Keratinocyte (primary cell): ENCODE data around the gene MC1R. TPM values are rescaled to one million over a fixed set of nuclear protein-coding genes. Genes with fewer than 3 reads are reported as not detected.

ENCODE experiments used
- DNase-seq: peaks from one replicate; pipeline ENCODE4 v3.0.0-alpha.2; 2011; ENCODE audit warnings: low read depth, missing footprints, low spot score
- FAIRE-seq: peaks from 2 replicates; lab custom pipeline; 2011; peaks lifted over from hg19 to GRCh38; lab: Jason Lieb, UNC
- H2AFZ ChIP-seq: 2 replicates; pipeline ENCODE4 v1.6.0; 2012; ENCODE audit warnings: low read length, control low read depth, inconsistent platforms; ENCODE audit not compliant: control insufficient read depth
- H3K27ac ChIP-seq: 2 replicates; pipeline ENCODE4 v1.5.1; 2011; ENCODE audit warnings: low read length; ENCODE audit not compliant: control insufficient read depth, insufficient read depth
- H3K27me3 ChIP-seq: 3 replicates; pipeline ENCODE4 v1.6.0; 2011; ENCODE audit warnings: low read length; ENCODE audit not compliant: control insufficient read depth, insufficient read depth; ENCODE audit errors: extremely low read depth
- H3K36me3 ChIP-seq, 2 experiments: 2 replicates in 1 of 2; 3 replicates in 1 of 2; pipeline ENCODE4 v1.5.1; 2011; ENCODE audit warnings: low read length in 2 of 2, mild to moderate bottlenecking in 1 of 2; ENCODE audit not compliant: control insufficient read depth in 2 of 2, insufficient read depth in 2 of 2; ENCODE audit errors: extremely low read depth in 1 of 2
- H3K4me1 ChIP-seq: 3 replicates; pipeline ENCODE4 v1.5.1; 2011; ENCODE audit warnings: low read length; ENCODE audit not compliant: control insufficient read depth, insufficient read depth; ENCODE audit errors: extremely low read depth
- H3K4me2 ChIP-seq: 3 replicates; pipeline ENCODE4 v1.6.0; 2011; ENCODE audit warnings: low read depth, low read length; ENCODE audit not compliant: control insufficient read depth, insufficient read depth; ENCODE audit errors: extremely low read depth
- H3K4me3 ChIP-seq, 3 experiments: fragments of 200-600 bp in 1 of 3; sonication (generic) in 1 of 3; 2 replicates in 2 of 3; 3 replicates in 1 of 3; pipeline ENCODE4 v1.5.1; 2011 to 2016; ENCODE audit warnings: low read length in 3 of 3, mild to moderate bottlenecking in 3 of 3, control low read depth in 2 of 3, inconsistent platforms in 1 of 3, low read depth in 1 of 3, mixed read lengths in 1 of 3, mixed run types in 1 of 3, moderate library complexity in 1 of 3; ENCODE audit not compliant: control insufficient read depth in 2 of 3, insufficient read depth in 2 of 3; ENCODE audit errors: extremely low read depth in 1 of 3
- H3K79me2 ChIP-seq: 2 replicates; pipeline ENCODE4 v1.6.0; 2012; ENCODE audit warnings: low read length; ENCODE audit not compliant: control insufficient read depth, insufficient read depth
- H3K9ac ChIP-seq: 3 replicates; pipeline ENCODE4 v1.6.0; 2011; ENCODE audit warnings: low read length; ENCODE audit not compliant: control insufficient read depth, insufficient read depth; ENCODE audit errors: extremely low read depth
- H3K9me1 ChIP-seq: 3 replicates; pipeline ENCODE4 v1.6.0; 2011; ENCODE audit warnings: low read length; ENCODE audit not compliant: control insufficient read depth, insufficient read depth; ENCODE audit errors: extremely low read depth
- H3K9me3 ChIP-seq: 2 replicates; pipeline ENCODE4 v1.5.1; 2012; ENCODE audit warnings: low read depth, low read length; ENCODE audit not compliant: control insufficient read depth
- H4K20me1 ChIP-seq: 3 replicates; pipeline ENCODE4 v1.6.0; 2011; ENCODE audit warnings: low read length; ENCODE audit not compliant: control insufficient read depth, insufficient read depth; ENCODE audit errors: extremely low read depth
- EZH2 ChIP-seq: IDR thresholded peaks from one replicate; pipeline ENCODE4 v1.6.1; 2012; ENCODE audit warnings: inconsistent platforms, mild to moderate bottlenecking, low read length, moderate library complexity
- dilution Hi-C: fragments of 300-500 bp; cut with MboI; formaldehyde crosslinking; loops from one replicate; pipeline ENCODE4 v1.7.0; 2020; ENCODE audit warnings: low sequenced_read_pairs; ENCODE audit not compliant: extremely low pct_ligation_motif_present
- polyA plus RNA-seq, 5 experiments: library from polyadenylated mRNA; depleted of rRNA in 3 of 5; stranded (reverse) in 3 of 5; stranded (forward) in 1 of 5; unstranded in 1 of 5; fragments of >200 nt; gene quantifications; 1 replicate in 1 of 5; 2 replicates in 3 of 5; 3 replicates in 1 of 5; pipeline versions ENCODE4 v1.2.1 to v1.2.3, GENCODE V29; 2011 to 2012; ENCODE audit warnings: missing spikeins in 2 of 5, low read depth in 1 of 5, low replicate concordance in 1 of 5
- TF ChIP-seq, protein P1 (sequence below), 3 experiments: IDR thresholded peaks in 1 of 3; conservative IDR thresholded peaks in 1 of 3; optimal IDR thresholded peaks in 1 of 3; 2 replicates in 2 of 3; 3 replicates in 1 of 3; pipeline versions ENCODE3 to v1.5.1; 2011; ENCODE audit warnings: low read length in 3 of 3, mild to moderate bottlenecking in 3 of 3, moderate library complexity in 2 of 3, control low read depth in 1 of 3, inconsistent platforms in 1 of 3; ENCODE audit not compliant: insufficient read depth in 2 of 3; ENCODE audit errors: extremely low read depth in 1 of 3

Gene MC1R
- polyA plus RNA-seq, 1 donor (not counting 4 experiments of a cell fraction or from before 2014, with no cell fraction given) = 1.1 TPM

DNA sequence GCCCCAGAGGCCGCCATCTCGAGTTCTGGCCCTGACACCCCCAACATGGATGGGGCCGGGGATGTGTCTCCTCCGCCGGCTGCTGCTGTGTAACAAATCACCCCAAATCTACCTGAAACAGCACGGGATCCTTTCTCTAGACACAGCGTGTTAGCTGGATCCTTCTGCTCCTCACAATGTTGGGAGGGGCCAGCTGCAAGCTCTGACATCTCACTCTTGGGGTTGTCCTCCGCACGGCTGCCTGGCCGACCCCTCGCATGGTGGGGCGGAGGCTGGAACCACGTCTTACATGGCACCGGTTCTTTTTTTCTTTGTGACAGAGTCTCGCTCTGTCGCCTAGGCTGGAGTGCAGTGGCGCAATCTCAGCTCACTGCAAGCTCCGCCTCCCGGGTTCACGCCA, 18.3 kb downstream of the MC1R start:
- dilution Hi-C loops = no loop called here

DNA sequence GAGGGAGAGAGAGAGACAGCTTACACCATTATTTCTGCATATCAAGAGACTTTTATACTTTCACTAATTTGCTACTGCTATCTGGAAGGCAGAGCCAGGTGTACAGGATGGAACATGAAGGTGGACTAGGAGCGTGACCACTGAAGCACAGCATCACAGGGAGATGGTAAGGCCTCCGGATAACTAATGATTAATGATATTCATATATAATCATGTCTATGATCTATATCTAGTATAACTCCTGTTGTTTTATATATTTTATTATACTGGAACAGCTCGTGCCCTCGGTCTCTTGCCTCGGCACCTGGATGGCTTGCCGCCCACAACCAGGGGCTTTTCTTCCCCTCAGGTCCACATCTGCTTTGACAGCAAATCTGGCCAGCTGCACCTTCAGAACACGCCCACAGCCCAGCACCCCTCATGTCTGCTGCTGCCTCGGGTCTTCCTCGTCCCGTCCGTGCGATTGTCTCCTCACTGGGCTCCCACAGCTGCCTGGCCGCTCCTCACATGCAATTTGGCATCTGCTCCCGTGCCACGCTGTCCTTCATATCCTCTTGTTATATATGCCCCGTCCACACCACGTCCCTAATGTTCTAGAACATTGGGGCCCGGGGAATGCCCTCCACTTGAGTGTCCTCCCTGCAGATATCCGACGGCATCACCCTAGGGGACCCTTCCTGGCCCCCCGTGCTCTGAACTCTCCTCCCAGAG, 19.7 kb downstream of the MC1R start:
- Histone ChIP-seq H3K4me2 (no peak overlapping the region), H3K4me3 (no peak overlapping the region), H2AFZ (no peak overlapping the region), H3K9me3 (no peaks in the 10 kb centered on the region), H3K79me2 (no peaks in the 10 kb centered on the region), H3K4me1 (no peaks in the 10 kb centered on the region), H3K27me3 (peaks cover 6% of the 10 kb centered on the region), H3K9me1 (no peaks in the 10 kb centered on the region), H3K9ac (no peak overlapping the region), H3K27ac (no peak overlapping the region), H4K20me1 (no peaks in the 10 kb centered on the region), H3K36me3 (peaks cover 9% of the 10 kb centered on the region in 2 experiments)
- DNase-seq (no peak), FAIRE-seq (no peak)
- TF ChIP-seq EZH2 = no peak
- TF ChIP-seq, protein P1, sequence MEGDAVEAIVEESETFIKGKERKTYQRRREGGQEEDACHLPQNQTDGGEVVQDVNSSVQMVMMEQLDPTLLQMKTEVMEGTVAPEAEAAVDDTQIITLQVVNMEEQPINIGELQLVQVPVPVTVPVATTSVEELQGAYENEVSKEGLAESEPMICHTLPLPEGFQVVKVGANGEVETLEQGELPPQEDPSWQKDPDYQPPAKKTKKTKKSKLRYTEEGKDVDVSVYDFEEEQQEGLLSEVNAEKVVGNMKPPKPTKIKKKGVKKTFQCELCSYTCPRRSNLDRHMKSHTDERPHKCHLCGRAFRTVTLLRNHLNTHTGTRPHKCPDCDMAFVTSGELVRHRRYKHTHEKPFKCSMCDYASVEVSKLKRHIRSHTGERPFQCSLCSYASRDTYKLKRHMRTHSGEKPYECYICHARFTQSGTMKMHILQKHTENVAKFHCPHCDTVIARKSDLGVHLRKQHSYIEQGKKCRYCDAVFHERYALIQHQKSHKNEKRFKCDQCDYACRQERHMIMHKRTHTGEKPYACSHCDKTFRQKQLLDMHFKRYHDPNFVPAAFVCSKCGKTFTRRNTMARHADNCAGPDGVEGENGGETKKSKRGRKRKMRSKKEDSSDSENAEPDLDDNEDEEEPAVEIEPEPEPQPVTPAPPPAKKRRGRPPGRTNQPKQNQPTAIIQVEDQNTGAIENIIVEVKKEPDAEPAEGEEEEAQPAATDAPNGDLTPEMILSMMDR (optimal IDR thresholded peaks at IDR 0.05 in 1 of 3, IDR thresholded peaks at IDR 0.05 in 1 of 3, conservative IDR thresholded peaks at IDR 0.05 in 1 of 3; ENCODE audit: extremely low read depth in 1 of 3, insufficient read depth in 2 of 3, low read length in 3 of 3) = no peak
- dilution Hi-C loops = no loop called here

More for the DNA sequence above, 18.3 kb downstream of the MC1R start:
- Histone ChIP-seq H4K20me1 (no peaks in the 10 kb centered on the region), H3K79me2 (no peaks in the 10 kb centered on the region), H3K4me3 (no peak overlapping the region), H3K9me1 (no peaks in the 10 kb centered on the region), H2AFZ (no peak overlapping the region), H3K36me3 (peaks cover 9% of the 10 kb centered on the region in 2 experiments), H3K4me1 (no peaks in the 10 kb centered on the region), H3K27me3 (peaks cover 6% of the 10 kb centered on the region), H3K27ac (no peak overlapping the region), H3K9ac (no peak overlapping the region), H3K4me2 (no peak overlapping the region), H3K9me3 (no peaks in the 10 kb centered on the region)
- TF ChIP-seq EZH2 = no peak
- TF ChIP-seq, protein P1 (optimal IDR thresholded peaks at IDR 0.05 in 1 of 3, IDR thresholded peaks at IDR 0.05 in 1 of 3, conservative IDR thresholded peaks at IDR 0.05 in 1 of 3; ENCODE audit: extremely low read depth in 1 of 3, insufficient read depth in 2 of 3, low read length in 3 of 3) = no peak
- DNase-seq (no peak), FAIRE-seq (no peak)
